ENCODE measurements around the gene SCNN1G. TPM values are rescaled to one million over a fixed set of nuclear protein-coding genes. Genes with fewer than 3 reads are reported as not detected.

The SCNN1G gene
- total and polyA plus RNA-seq, 2 of the 13 experiments (the other 11 are each of a cell fraction or from before 2014, with no cell fraction given) = not detected

DNA sequence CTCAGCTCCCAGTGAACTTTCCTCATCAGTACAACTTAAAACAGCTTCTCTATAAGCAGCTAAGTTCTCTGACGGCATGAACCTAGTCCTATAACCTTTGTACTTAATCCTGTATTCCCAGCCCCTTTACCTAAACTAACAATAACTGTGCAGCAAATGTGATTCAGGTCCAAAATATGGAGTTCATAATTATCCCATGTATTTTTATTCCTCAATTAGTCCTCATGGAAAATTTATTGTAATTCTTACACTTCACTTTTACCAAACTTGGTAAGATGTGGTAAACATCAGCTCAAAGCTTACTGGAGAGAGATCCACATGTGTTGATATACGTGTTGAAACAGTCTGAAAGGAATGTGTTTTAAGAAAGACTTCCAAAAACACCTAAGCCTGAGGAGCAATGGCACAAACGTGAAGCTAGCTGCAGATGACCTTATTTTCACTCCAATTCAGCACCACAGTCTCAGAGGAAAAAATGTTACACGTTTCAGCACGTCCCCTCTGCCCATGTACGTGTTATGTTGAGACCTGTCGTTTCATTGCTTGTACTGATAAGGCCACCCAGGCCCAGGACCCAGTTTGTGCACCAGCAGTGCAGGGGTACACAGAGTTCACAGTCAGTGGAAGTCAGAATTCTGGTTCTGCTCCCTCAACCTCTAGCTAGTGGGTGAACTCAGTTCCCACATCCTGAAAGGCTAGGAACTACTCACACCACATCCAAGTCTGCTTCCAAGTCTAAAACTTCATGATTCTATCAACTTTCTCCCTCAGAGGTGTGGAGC, 40.4 kb upstream of the SCNN1G start (continued):
- TF ChIP-seq, protein P1, sequence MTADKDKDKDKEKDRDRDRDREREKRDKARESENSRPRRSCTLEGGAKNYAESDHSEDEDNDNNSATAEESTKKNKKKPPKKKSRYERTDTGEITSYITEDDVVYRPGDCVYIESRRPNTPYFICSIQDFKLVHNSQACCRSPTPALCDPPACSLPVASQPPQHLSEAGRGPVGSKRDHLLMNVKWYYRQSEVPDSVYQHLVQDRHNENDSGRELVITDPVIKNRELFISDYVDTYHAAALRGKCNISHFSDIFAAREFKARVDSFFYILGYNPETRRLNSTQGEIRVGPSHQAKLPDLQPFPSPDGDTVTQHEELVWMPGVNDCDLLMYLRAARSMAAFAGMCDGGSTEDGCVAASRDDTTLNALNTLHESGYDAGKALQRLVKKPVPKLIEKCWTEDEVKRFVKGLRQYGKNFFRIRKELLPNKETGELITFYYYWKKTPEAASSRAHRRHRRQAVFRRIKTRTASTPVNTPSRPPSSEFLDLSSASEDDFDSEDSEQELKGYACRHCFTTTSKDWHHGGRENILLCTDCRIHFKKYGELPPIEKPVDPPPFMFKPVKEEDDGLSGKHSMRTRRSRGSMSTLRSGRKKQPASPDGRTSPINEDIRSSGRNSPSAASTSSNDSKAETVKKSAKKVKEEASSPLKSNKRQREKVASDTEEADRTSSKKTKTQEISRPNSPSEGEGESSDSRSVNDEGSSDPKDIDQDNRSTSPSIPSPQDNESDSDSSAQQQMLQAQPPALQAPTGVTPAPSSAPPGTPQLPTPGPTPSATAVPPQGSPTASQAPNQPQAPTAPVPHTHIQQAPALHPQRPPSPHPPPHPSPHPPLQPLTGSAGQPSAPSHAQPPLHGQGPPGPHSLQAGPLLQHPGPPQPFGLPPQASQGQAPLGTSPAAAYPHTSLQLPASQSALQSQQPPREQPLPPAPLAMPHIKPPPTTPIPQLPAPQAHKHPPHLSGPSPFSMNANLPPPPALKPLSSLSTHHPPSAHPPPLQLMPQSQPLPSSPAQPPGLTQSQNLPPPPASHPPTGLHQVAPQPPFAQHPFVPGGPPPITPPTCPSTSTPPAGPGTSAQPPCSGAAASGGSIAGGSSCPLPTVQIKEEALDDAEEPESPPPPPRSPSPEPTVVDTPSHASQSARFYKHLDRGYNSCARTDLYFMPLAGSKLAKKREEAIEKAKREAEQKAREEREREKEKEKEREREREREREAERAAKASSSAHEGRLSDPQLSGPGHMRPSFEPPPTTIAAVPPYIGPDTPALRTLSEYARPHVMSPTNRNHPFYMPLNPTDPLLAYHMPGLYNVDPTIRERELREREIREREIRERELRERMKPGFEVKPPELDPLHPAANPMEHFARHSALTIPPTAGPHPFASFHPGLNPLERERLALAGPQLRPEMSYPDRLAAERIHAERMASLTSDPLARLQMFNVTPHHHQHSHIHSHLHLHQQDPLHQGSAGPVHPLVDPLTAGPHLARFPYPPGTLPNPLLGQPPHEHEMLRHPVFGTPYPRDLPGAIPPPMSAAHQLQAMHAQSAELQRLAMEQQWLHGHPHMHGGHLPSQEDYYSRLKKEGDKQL (CRISPR knock-in tag; IDR thresholded peaks at IDR 0.05; ENCODE audit: low read depth) = no peak
- TF ChIP-seq HNRNPL (IDR thresholded peaks at IDR 0.05; ENCODE audit: low read depth, low read length) = no peak
- TF ChIP-seq NR2F6 (IDR thresholded peaks at IDR 0.05) = peak; percentile 33; the same call in 1 of the 2 replicates
- TF ChIP-seq NR2F6 (CRISPR knock-in tag; IDR thresholded peaks at IDR 0.05) = peak; percentile 25; the same call in 1 of the 2 replicates
- peak; percentile 40; the same call in 1 of the 2 replicates for TF ChIP-seq PHF8 (CRISPR knock-in tag; IDR thresholded peaks at IDR 0.05)
- TF ChIP-seq, protein P2, sequence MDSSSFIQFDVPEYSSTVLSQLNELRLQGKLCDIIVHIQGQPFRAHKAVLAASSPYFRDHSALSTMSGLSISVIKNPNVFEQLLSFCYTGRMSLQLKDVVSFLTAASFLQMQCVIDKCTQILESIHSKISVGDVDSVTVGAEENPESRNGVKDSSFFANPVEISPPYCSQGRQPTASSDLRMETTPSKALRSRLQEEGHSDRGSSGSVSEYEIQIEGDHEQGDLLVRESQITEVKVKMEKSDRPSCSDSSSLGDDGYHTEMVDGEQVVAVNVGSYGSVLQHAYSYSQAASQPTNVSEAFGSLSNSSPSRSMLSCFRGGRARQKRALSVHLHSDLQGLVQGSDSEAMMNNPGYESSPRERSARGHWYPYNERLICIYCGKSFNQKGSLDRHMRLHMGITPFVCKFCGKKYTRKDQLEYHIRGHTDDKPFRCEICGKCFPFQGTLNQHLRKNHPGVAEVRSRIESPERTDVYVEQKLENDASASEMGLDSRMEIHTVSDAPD (CRISPR knock-in tag; IDR thresholded peaks at IDR 0.05) = 0 out of 2 replicates have a peak, but pooled peaks have one; percentile 39
- TF ChIP-seq ZNF451 (CRISPR knock-in tag; IDR thresholded peaks at IDR 0.05) = peak; percentile 71; the same call in 1 of the 2 replicates
- TF ChIP-seq ZNF263 (CRISPR knock-in tag; IDR thresholded peaks at IDR 0.05) = peak; percentile 34; the same call in 1 of the 2 replicates
- no peak for TF ChIP-seq ATRX (CRISPR knock-in tag; IDR thresholded peaks at IDR 0.05; ENCODE audit: borderline replicate concordance)
- TF ChIP-seq ZSCAN20 (CRISPR knock-in tag; IDR thresholded peaks at IDR 0.05; ENCODE audit: borderline replicate concordance) = no peak
- no peak for TF ChIP-seq PRMT3 (CRISPR knock-in tag; IDR thresholded peaks at IDR 0.05; ENCODE audit: borderline replicate concordance, low read depth)
- TF ChIP-seq, protein P3, sequence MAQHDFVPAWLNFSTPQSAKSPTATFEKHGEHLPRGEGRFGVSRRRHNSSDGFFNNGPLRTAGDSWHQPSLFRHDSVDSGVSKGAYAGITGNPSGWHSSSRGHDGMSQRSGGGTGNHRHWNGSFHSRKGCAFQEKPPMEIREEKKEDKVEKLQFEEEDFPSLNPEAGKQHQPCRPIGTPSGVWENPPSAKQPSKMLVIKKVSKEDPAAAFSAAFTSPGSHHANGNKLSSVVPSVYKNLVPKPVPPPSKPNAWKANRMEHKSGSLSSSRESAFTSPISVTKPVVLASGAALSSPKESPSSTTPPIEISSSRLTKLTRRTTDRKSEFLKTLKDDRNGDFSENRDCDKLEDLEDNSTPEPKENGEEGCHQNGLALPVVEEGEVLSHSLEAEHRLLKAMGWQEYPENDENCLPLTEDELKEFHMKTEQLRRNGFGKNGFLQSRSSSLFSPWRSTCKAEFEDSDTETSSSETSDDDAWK (CRISPR knock-in tag; IDR thresholded peaks at IDR 0.05) = no peak
- TF ChIP-seq, protein P4, sequence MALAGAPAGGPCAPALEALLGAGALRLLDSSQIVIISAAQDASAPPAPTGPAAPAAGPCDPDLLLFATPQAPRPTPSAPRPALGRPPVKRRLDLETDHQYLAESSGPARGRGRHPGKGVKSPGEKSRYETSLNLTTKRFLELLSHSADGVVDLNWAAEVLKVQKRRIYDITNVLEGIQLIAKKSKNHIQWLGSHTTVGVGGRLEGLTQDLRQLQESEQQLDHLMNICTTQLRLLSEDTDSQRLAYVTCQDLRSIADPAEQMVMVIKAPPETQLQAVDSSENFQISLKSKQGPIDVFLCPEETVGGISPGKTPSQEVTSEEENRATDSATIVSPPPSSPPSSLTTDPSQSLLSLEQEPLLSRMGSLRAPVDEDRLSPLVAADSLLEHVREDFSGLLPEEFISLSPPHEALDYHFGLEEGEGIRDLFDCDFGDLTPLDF (CRISPR knock-in tag; IDR thresholded peaks at IDR 0.05) = no peak
- TF ChIP-seq NPAS2 (CRISPR knock-in tag; IDR thresholded peaks at IDR 0.05; ENCODE audit: borderline replicate concordance) = no peak
- TF ChIP-seq ZFAT (CRISPR knock-in tag; conservative IDR thresholded peaks at IDR 0.05) = no peak
- 0 out of 2 replicates have a peak, but pooled peaks have one; percentile 28 for TF ChIP-seq ZNF616 (CRISPR knock-in tag; IDR thresholded peaks at IDR 0.05; ENCODE audit: low read depth)
- peak; percentile 72; the same call in 1 of the 2 replicates for TF ChIP-seq TBX2 (CRISPR knock-in tag; IDR thresholded peaks at IDR 0.05; ENCODE audit: borderline replicate concordance)
- no peak for TF ChIP-seq ZNF556 (CRISPR knock-in tag; IDR thresholded peaks at IDR 0.05; ENCODE audit: borderline replicate concordance)
- TF ChIP-seq SP1 (IDR thresholded peaks at IDR 0.05) = no peak
- TF ChIP-seq SP1 (CRISPR knock-in tag; IDR thresholded peaks at IDR 0.05) = no peak
- TF ChIP-seq REL (CRISPR knock-in tag; conservative IDR thresholded peaks at IDR 0.05) = no peak

All from HepG2 (cell line).